Measurements from ENCODE around the gene INSC.

DNA sequence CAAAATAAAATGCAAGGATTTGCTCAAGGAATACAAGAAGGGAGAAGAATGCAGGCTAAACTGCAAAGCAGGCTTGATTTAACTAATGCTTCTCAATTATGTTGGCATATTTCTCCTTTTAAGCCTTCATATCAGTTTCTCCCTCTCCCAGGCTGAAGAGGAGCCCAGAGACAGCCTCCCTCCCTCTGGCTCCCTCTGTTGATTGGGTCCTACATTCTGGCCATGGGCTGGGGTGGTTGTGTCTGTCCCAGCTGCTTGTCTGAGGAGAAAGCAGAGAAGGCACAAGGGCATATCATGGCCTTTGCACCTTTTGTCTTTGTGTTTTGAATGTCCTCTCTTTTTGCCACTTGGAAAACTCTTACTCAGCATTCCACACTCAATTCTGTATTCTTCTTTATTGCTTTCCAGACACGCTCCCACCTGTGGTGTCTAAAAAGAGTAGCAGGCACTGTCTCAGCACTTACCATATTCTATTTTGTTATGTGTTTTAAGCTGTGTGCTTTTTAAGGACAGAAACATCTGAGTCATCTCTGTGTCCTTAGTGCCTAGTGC is 77.4 kb downstream of the INSC start:
- TF ChIP-seq, protein P1, sequence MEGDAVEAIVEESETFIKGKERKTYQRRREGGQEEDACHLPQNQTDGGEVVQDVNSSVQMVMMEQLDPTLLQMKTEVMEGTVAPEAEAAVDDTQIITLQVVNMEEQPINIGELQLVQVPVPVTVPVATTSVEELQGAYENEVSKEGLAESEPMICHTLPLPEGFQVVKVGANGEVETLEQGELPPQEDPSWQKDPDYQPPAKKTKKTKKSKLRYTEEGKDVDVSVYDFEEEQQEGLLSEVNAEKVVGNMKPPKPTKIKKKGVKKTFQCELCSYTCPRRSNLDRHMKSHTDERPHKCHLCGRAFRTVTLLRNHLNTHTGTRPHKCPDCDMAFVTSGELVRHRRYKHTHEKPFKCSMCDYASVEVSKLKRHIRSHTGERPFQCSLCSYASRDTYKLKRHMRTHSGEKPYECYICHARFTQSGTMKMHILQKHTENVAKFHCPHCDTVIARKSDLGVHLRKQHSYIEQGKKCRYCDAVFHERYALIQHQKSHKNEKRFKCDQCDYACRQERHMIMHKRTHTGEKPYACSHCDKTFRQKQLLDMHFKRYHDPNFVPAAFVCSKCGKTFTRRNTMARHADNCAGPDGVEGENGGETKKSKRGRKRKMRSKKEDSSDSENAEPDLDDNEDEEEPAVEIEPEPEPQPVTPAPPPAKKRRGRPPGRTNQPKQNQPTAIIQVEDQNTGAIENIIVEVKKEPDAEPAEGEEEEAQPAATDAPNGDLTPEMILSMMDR (IDR thresholded peaks at IDR 0.05 in 4 of 5, conservative IDR thresholded peaks at IDR 0.05 in 1 of 5), result no peak
- TF ChIP-seq POLR2A (IDR thresholded peaks at IDR 0.05), result no peak
